ENCODE measurements around the gene NKIRAS2. TPM values are rescaled to one million over a fixed set of nuclear protein-coding genes. Genes with fewer than 3 reads are reported as not detected.
"Not testable (repeated sequence)": the region's sequence is repeated elsewhere in the genome, so short reads cannot be mapped to it uniquely, and the experiment has no call there.

Gene NKIRAS2
- total RNA-seq, 1 donor = 27.1 TPM

GRCh38 chr17:42009170-42009569 lies 10.7 kb upstream of the NKIRAS2 start:
- no peak overlapping the region for H3K4me3 ChIP-seq (ENCODE audit: low read depth, low read length)
- TF ChIP-seq CTCF (IDR thresholded peaks at IDR 0.05; ENCODE audit: insufficient read depth, low read length) = peak; percentile 14
- no peak for DNase-seq (ENCODE audit: low read depth)

DNA sequence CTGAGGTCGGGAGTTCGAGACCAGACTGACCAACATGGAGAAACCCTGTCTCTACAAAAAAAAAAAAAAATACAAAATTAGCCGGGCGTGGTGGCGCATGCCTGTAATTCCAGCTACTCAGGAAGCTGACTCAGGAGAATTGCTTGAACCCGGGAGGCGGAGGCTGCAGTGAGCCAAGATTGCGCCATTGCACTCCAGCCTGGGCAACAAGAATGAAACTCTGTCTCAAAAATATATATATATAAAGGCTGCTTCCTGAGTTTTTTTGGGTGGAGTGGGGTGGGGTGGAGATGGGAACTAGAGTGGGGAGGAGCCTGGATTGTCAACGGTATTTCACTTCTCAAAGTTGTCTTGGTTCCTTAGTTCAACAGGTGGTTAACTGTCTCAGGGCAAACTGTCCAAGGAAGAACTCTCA lies 9.6 kb upstream of the NKIRAS2 start:
- DNase-seq (ENCODE audit: low read depth) = peak; percentile 77
- not testable (repeated sequence) for H3K4me3 ChIP-seq (ENCODE audit: low read depth, low read length)

DNA sequence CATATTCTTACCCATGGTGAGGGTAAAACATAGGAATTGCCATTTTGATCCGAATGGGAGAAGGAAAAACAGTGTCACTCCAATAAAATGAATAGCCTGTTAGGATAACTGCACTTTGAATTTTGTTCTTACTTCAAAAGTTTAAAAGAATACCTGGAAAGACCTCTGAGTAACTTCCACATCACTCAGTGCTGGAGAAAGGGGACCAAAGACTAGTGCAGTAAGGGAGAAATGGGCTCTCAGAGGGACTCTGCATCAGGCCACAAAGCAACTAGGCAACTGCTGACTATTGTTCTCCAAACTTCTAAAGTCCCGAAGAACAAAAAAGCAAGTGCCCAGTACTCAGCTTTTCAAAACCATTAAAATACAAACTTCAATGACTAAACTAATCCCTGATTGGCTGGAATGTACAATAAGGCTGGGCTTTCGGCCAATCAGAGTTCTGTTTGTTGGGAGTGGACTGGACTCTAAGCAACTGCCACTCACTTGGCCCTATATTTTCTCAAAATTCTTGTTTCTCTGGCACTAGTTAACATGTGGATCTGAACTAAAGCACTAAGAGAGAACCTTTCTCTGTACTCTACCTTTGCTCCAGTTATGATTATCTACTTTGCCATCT lies 8.9 kb upstream of the NKIRAS2 start:
- peak; percentile 59 for DNase-seq (ENCODE audit: low read depth)
- TF ChIP-seq CTCF (IDR thresholded peaks at IDR 0.05; ENCODE audit: insufficient read depth, low read length) = no peak
- no peak overlapping the region for H3K4me3 ChIP-seq (ENCODE audit: low read depth, low read length)

DNA sequence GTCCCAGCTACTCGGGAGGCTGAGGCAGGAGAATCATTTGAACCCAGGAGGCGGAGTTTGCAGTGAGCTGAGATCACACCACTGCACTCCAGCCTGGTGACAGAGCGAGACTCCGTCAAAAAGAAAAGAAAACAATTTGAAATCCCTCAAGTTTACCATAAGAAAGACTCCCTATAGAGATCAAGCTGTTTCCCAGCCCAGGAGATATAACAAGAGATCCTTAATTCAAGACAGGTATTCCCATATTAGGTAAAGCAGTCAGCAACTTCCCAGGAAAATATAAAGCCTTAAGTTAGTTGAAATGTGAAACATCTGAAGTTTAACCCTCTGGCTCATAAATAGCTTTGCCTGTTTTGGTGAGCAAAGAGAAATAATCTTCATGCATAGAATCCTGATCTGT lies 7.5 kb upstream of the NKIRAS2 start:
- not testable (repeated sequence) for DNase-seq (ENCODE audit: low read depth); H3K4me3 ChIP-seq (ENCODE audit: low read depth, low read length)

DNA sequence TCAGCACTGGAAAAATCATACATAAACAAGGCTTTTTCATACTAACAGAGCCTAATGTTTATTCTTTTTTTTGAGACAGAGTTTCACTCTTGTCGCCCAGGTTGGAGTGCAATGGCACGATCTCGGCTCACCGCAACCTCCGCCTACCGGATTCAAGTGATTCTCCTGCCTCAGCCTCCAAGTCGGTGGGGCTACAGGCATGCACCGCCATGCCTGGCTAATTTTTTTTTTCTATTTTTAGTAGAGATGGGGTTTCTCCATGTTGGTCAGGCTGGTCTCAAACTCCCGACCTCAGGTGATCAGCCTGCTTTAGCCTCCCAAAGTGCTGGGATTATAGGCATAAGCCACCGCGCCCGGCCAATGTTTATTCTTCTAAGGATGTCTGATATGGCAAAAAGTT lies 6.2 kb upstream of the NKIRAS2 start:
- H3K4me3 ChIP-seq (ENCODE audit: low read depth, low read length); DNase-seq (ENCODE audit: low read depth): not testable (repeated sequence)

DNA sequence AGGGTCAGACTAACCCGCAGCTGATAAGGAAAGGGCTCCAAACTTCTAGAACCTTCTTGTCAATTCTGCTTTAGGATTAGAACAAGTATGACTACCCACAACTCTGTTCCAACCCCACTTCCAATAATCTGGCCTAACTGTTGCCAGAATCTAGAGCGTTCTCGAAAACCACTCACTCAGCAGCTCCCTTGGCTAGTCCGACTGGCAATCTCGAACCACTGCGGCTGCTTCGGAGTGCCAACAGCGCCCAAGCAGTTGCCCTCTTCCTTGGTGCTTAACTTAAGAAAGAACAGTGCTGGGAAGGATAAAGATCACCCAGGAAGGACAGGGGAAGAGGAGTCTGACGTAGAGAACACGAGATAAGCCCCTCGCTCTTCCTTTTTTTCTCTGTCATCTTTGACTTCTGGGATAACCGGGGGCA lies 3.5 kb upstream of the NKIRAS2 start:
- peak; percentile 45 for DNase-seq (ENCODE audit: low read depth)
- peak overlapping the region; percentile 98 for H3K4me3 ChIP-seq (ENCODE audit: low read depth, low read length)
- no peak for TF ChIP-seq CTCF (IDR thresholded peaks at IDR 0.05; ENCODE audit: insufficient read depth, low read length)

- no peak for TF ChIP-seq CTCF (IDR thresholded peaks at IDR 0.05; ENCODE audit: insufficient read depth, low read length)
- DNase-seq (ENCODE audit: low read depth) = peak; percentile 88
- peak within 1 kb of the TSS; percentile 98 for H3K4me3 ChIP-seq (ENCODE audit: low read depth, low read length)
Measured at GRCh38 chr17:42016941-42017865, 2.7 kb upstream of the NKIRAS2 start, which contains the start of gene DNAJC7. Gene DNAJC7 (minus strand): TSS chr17:42017439. CDS start chr17:42017416, 23 bp downstream.

GRCh38 chr17:42017866-42018200 lies 2.1 kb upstream of the NKIRAS2 start:
- TF ChIP-seq CTCF (IDR thresholded peaks at IDR 0.05; ENCODE audit: insufficient read depth, low read length) = no peak
- no peak for DNase-seq (ENCODE audit: low read depth)

More at GRCh38 chr17:42017866-42018200, 2.1 kb upstream of the NKIRAS2 start:
- H3K4me3 ChIP-seq (ENCODE audit: low read depth, low read length) = peak overlapping the region; percentile 98

Measured in fibroblast of the aortic adventitia (primary cell).